HepG2 (cell line): ENCODE measurements around the gene PCDHA7. TPM values are rescaled to one million over a fixed set of nuclear protein-coding genes. Genes with fewer than 3 reads are reported as not detected.
"Not testable (repeated sequence)": the region's sequence is repeated elsewhere in the genome, so short reads cannot be mapped to it uniquely, and the experiment has no call there.

Source experiments
- ATAC-seq: fragments of 200-7000 bp; cut with Tn5 transposase; 3 replicates; pipeline ENCODE4 v1.9.1; 2020; ENCODE audit warnings: mild to moderate bottlenecking, moderate library complexity
- BruUV-seq: library from RNA; stranded (reverse); fragments of 400-500 nt; replicated peaks from 2 replicates; lab custom pipeline; 2021; lab: Mats Ljungman, UMichigan
- CTCF ChIA-PET: fragments of 300-600 bp; formaldehyde crosslinking; extraction: SDS; loops from one replicate; lab custom pipeline; 2021; ENCODE audit warnings: low total read pairs, inconsistent platforms, low intra/inter-chr PET ratio; lab: Yijun Ruan, JAX
- POLR2A ChIA-PET: fragments of 350-600 bp; sonication (Branson Sonifier 250); formaldehyde crosslinking; loops from one replicate; lab custom pipeline; 2020; ENCODE audit warnings: antibody characterized with exemption, inconsistent platforms; lab: Yijun Ruan, JAX
- DNase-seq: peaks from one replicate; pipeline ENCODE4 v3.0.0-alpha.2; 2015; ENCODE audit warnings: low spot score
- FAIRE-seq: peaks from 3 replicates; lab custom pipeline; 2011; peaks lifted over from hg19 to GRCh38; lab: Jason Lieb, UNC
- H2AFZ ChIP-seq: one replicate; pipeline ENCODE4 v1.6.1; 2011; ENCODE audit warnings: low read length, inconsistent platforms
- H3K27ac ChIP-seq: fragments of 300-600 bp; 3 replicates; pipeline ENCODE4 v1.8.0; 2011; ENCODE audit warnings: mixed run types, mild to moderate bottlenecking, mixed read lengths, low read length, inconsistent platforms; ENCODE audit not compliant: insufficient read depth; ENCODE audit errors: extremely low read length
- H3K27me3 ChIP-seq, 2 experiments: fragments of 200-600 bp in 1 of 2; 2 replicates in 1 of 2; 3 replicates in 1 of 2; pipeline versions ENCODE4 v1.6.0 to v1.8.0; 2011; ENCODE audit warnings: low read length in 2 of 2, mild to moderate bottlenecking in 2 of 2, moderate library complexity in 2 of 2, inconsistent platforms in 1 of 2; ENCODE audit not compliant: insufficient read depth in 2 of 2, control insufficient read depth in 1 of 2
- H3K36me3 ChIP-seq, 2 experiments: fragments of 200-600 bp in 1 of 2; replicated peaks in 1 of 2; 2 replicates in 1 of 2; 3 replicates in 1 of 2; pipeline versions ENCODE4 v1.5.1 to v1.8.0; 2011; ENCODE audit warnings: low read length in 2 of 2, inconsistent platforms in 1 of 2; ENCODE audit not compliant: insufficient read depth in 2 of 2, control insufficient read depth in 1 of 2
- H3K4me1 ChIP-seq: 2 replicates; pipeline ENCODE4 v1.5.1; 2012; ENCODE audit warnings: low read length, inconsistent platforms; ENCODE audit not compliant: insufficient read depth
- H3K4me2 ChIP-seq: 2 replicates; pipeline ENCODE4 v1.6.0; 2011; ENCODE audit warnings: low read depth, low read length, inconsistent platforms
- H3K4me3 ChIP-seq, 3 experiments: fragments of 200-600 bp in 1 of 3; sonication (generic), shearing (Covaris generic) in 1 of 3; replicated peaks in 1 of 3; 2 replicates each; pipeline ENCODE4 v1.5.1; 2011 to 2016; ENCODE audit warnings: low read length in 3 of 3, inconsistent platforms in 2 of 3, low read depth in 2 of 3, mild to moderate bottlenecking in 2 of 3, control low read depth in 1 of 3, mixed read lengths in 1 of 3; ENCODE audit not compliant: insufficient read depth in 1 of 3
- H3K79me2 ChIP-seq: one replicate; pipeline ENCODE4 v1.6.1; 2011; ENCODE audit warnings: low read length, inconsistent platforms; ENCODE audit not compliant: insufficient read depth
- H3K9ac ChIP-seq: 2 replicates; pipeline ENCODE4 v1.6.0; 2011; ENCODE audit warnings: mild to moderate bottlenecking, low read depth, low read length, inconsistent platforms; ENCODE audit not compliant: insufficient read depth
- H3K9me3 ChIP-seq: 2 replicates; pipeline ENCODE4 v1.5.1; 2012; ENCODE audit warnings: mild to moderate bottlenecking, low read length
- H4K20me1 ChIP-seq: 2 replicates; pipeline ENCODE4 v1.6.0; 2011; ENCODE audit warnings: inconsistent platforms, mild to moderate bottlenecking, low read length, moderate library complexity; ENCODE audit not compliant: insufficient read depth
- ELF3 ChIP-seq: IDR thresholded peaks from 2 replicates; pipeline ENCODE4 v1.6.1; 2016; ENCODE audit warnings: missing genetic modification reagents, missing compliant biosample characterization
- HNRNPLL ChIP-seq: fragments of 200-400 bp; formaldehyde crosslinking; IDR thresholded peaks from 2 replicates; pipeline ENCODE4 v1.6.1; 2017; ENCODE audit warnings: mild to moderate bottlenecking, low read depth, low read length; ENCODE audit not compliant: poor library complexity, severe bottlenecking
- PHF8 ChIP-seq: sonication (generic); formaldehyde crosslinking; IDR thresholded peaks from 2 replicates; pipeline ENCODE4 v1.5.0; 2020; ENCODE audit warnings: missing genetic modification reagents
- ZNF687 ChIP-seq: sonication (generic); formaldehyde crosslinking; IDR thresholded peaks from 2 replicates; pipeline ENCODE4 v1.5.1; 2020; ENCODE audit warnings: mild to moderate bottlenecking, missing genetic modification reagents, moderate library complexity
- WGBS: methylation state at CpG from one replicate; pipeline ENCODE4 v1.1.6; 2017; ENCODE audit warnings: low lambda C conversion rate; 5-methylcytosine and 5-hydroxymethylcytosine counted together
- in situ Hi-C: cut with HindIII; loops from 2 replicates; pipeline ENCODE4 v1.10.0; 2017; ENCODE audit warnings: low pct_unique_long_range_greater_than_20kb; ENCODE audit not compliant: extremely low pct_ligation_motif_present
- intact Hi-C: fragments of 100-400 bp; cut with micrococcal nuclease; formaldehyde crosslinking; loops from one replicate; pipeline ENCODE4 v1.10.0; 2022; ENCODE audit not compliant: unreplicated experiment
- polyA plus RNA-seq, 8 experiments: library from polyadenylated mRNA; depleted of rRNA in 3 of 8; stranded (reverse) in 7 of 8; unstranded in 1 of 8; fragments of >200 nt; fragmentation: Illumina TruSeq in 4 of 8; extraction: Trizol in 4 of 8; gene quantifications; 2 replicates each; pipeline versions ENCODE4 v1.2.1 to v1.2.3, GENCODE V29; 2011 to 2016; ENCODE audit warnings: low read depth in 4 of 8, missing spikeins in 1 of 8, mixed read lengths in 1 of 8; ENCODE audit not compliant: insufficient read depth in 1 of 8
- total RNA-seq, 5 experiments: library from RNA; depleted of rRNA; stranded (reverse); fragments of >200 nt; fragmentation: Illumina TruSeq; extraction: Trizol; gene quantifications; 2 replicates each; pipeline ENCODE4 v1.2.3, GENCODE V29; 2016; ENCODE audit warnings: low read depth in 1 of 5

PCDHA7 gene
- total and polyA plus RNA-seq, 2 of the 13 experiments (the other 11 are each of a cell fraction or from before 2014, with no cell fraction given) = 0.49 to 0.53 TPM

- H4K20me1 ChIP-seq, H2AFZ ChIP-seq, CTCF ChIA-PET, in situ Hi-C loops, POLR2A ChIA-PET, DNase-seq, H3K79me2 ChIP-seq, intact Hi-C loops, H3K9me3 ChIP-seq, FAIRE-seq, H3K27me3 ChIP-seq, H3K4me1 ChIP-seq, H3K36me3 ChIP-seq, H3K27ac ChIP-seq: not testable (repeated sequence)
- H3K9ac ChIP-seq = peak overlapping the region; percentile 36; the same call in 1 of the 2 replicates
- H3K4me2 ChIP-seq = peak overlapping the region; percentile 78
- TF ChIP-seq HNRNPLL (peak; percentile 49), ELF3 (CRISPR knock-in tag) (0 out of 2 replicates have a peak, but pooled peaks have one; percentile 2), PHF8 (CRISPR knock-in tag) (0 out of 2 replicates have a peak, but pooled peaks have one; percentile 24), ZNF687 (CRISPR knock-in tag) (peak; percentile 31; the same call in 1 of the 2 replicates)
- peak overlapping the region; percentile 62 to 68 (median 68) for H3K4me3 ChIP-seq
- WGBS = 54% methylated on average over 18 of the region's 38 CpGs
- BruUV-seq = TSS peak; percentile 67
- peak; percentile 78 for ATAC-seq
These were observed 455 bp downstream of the PCDHA7 start for GRCh38 chr5:140834439-140835008.
